ENCODE results near the gene CFAP99. TPM values are rescaled to one million over a fixed set of nuclear protein-coding genes. Genes with fewer than 3 reads are reported as not detected.

The CFAP99 gene
- total RNA-seq, 1 donor from 2014 or later, result not detected

GRCh38 chr4:2407991-2408342 is 10.8 kb upstream of the CFAP99 start:
- TF ChIP-seq CTCF (IDR thresholded peaks at IDR 0.05) (no peak), EZH2 (IDR thresholded peaks at IDR 0.05) (no peak), EZH2phosphoT487 (IDR thresholded peaks at IDR 0.05) (no peak)
- peaks cover 27% of the 10 kb centered on the region for H3K27me3 Mint-ChIP-seq (ENCODE audit: insufficient read depth, low read depth)

GRCh38 chr4:2408401-2408958 is 10.3 kb upstream of the CFAP99 start:
- no peak overlapping the region for H3K4me2 ChIP-seq
- Mint-ChIP-seq H3K27me3 (ENCODE audit: insufficient read depth, low read depth) (peaks cover 29% of the 10 kb centered on the region), H3K9me3 (no peaks in the 10 kb centered on the region), H3K4me1 (peaks cover 32% of the 10 kb centered on the region), H3K4me3 (peak overlapping the region; percentile 24), H3K36me3 (no peaks in the 10 kb centered on the region), H3K27ac (no peak overlapping the region)
- H3K36me3 ChIP-seq, result no peaks in the 10 kb centered on the region
- no peaks in the 10 kb centered on the region for H3K79me2 ChIP-seq (ENCODE audit: low read depth)
- no peaks in the 10 kb centered on the region for H3K9me3 ChIP-seq (ENCODE audit: low read depth)
- no peak overlapping the region for H3K4me3 ChIP-seq
- H2AFZ ChIP-seq (replicated peaks), result no peak overlapping the region
- peaks cover 19% of the 10 kb centered on the region for H3F3A ChIP-seq (ENCODE audit: low read depth)
- peaks cover 12% of the 10 kb centered on the region for H3K4me1 ChIP-seq
- no peak for DNase-seq (ENCODE audit: low spot score)
- H3K9ac ChIP-seq, result no peak overlapping the region
- no peak overlapping the region for H3K27ac ChIP-seq
- peaks cover 24% of the 10 kb centered on the region for H3K27me3 ChIP-seq
- TF ChIP-seq EZH2phosphoT487 (IDR thresholded peaks at IDR 0.05) (no peak), EZH2 (IDR thresholded peaks at IDR 0.05) (no peak), CTCF (IDR thresholded peaks at IDR 0.05) (no peak)
- no peaks in the 10 kb centered on the region for H4K20me1 ChIP-seq (ENCODE audit: low read depth)

More at GRCh38 chr4:2407991-2408342, 10.8 kb upstream of the CFAP99 start:
- Histone ChIP-seq H3K79me2 (ENCODE audit: low read depth) (no peaks in the 10 kb centered on the region), H3K4me3 (no peak overlapping the region), H3K9ac (no peak overlapping the region), H3K36me3 (no peaks in the 10 kb centered on the region), H2AFZ (replicated peaks) (no peak overlapping the region), H3K9me3 (ENCODE audit: low read depth) (no peaks in the 10 kb centered on the region), H3K4me1 (peaks cover 12% of the 10 kb centered on the region), H3F3A (ENCODE audit: low read depth) (peaks cover 17% of the 10 kb centered on the region), H3K4me2 (no peak overlapping the region), H3K27me3 (peaks cover 24% of the 10 kb centered on the region), H3K27ac (no peak overlapping the region), H4K20me1 (ENCODE audit: low read depth) (peaks cover 2% of the 10 kb centered on the region)
- H3K9me3 Mint-ChIP-seq, result no peaks in the 10 kb centered on the region
- DNase-seq (ENCODE audit: low spot score), result no peak
- H3K4me3 Mint-ChIP-seq, result no peak overlapping the region
- H3K36me3 Mint-ChIP-seq, result no peaks in the 10 kb centered on the region
- H3K4me1 Mint-ChIP-seq, result peaks cover 32% of the 10 kb centered on the region
- no peak overlapping the region for H3K27ac Mint-ChIP-seq

- no peak for TF ChIP-seq CTCF (IDR thresholded peaks at IDR 0.05)
- no peak for TF ChIP-seq EZH2phosphoT487 (IDR thresholded peaks at IDR 0.05)
- no peak for TF ChIP-seq EZH2 (IDR thresholded peaks at IDR 0.05)
- Histone ChIP-seq H3K9me3 (ENCODE audit: low read depth) (no peaks in the 10 kb centered on the region), H4K20me1 (ENCODE audit: low read depth) (no peaks in the 10 kb centered on the region), H3K36me3 (no peaks in the 10 kb centered on the region), H3K4me3 (no peak overlapping the region), H3F3A (ENCODE audit: low read depth) (peaks cover 19% of the 10 kb centered on the region), H3K79me2 (ENCODE audit: low read depth) (no peaks in the 10 kb centered on the region), H3K27me3 (peaks cover 28% of the 10 kb centered on the region), H3K4me1 (peaks cover 12% of the 10 kb centered on the region), H3K27ac (no peak overlapping the region), H3K4me2 (no peak overlapping the region), H2AFZ (replicated peaks) (no peak overlapping the region), H3K9ac (no peak overlapping the region)
- Mint-ChIP-seq H3K4me3 (peak overlapping the region; percentile 21), H3K27me3 (ENCODE audit: insufficient read depth, low read depth) (peaks cover 34% of the 10 kb centered on the region), H3K4me1 (peaks cover 31% of the 10 kb centered on the region), H3K36me3 (no peaks in the 10 kb centered on the region), H3K9me3 (no peaks in the 10 kb centered on the region), H3K27ac (no peak overlapping the region)
- no peak for DNase-seq (ENCODE audit: low spot score)
These were observed 9.8 kb upstream of the CFAP99 start for GRCh38 chr4:2408976-2409375.
